A673 (cell line): Measurements from ENCODE around the gene DNAJC12.

Experiments used
- CTCF ChIP-seq: fragments of 300-800, 200-600 bp; sonication (generic); conservative IDR thresholded peaks from 2 replicates; pipeline ENCODE4 v1.5.1; 2017; ENCODE audit warnings: low read depth, mild to moderate bottlenecking, antibody characterized with exemption, low read length, moderate library complexity, mixed read lengths
- EZH2 ChIP-seq: fragments of 200-600 bp; sonication (generic); IDR thresholded peaks from 2 replicates; pipeline ENCODE4 v1.6.1; 2017; ENCODE audit warnings: borderline replicate concordance, low read depth, mild to moderate bottlenecking, mixed read lengths, antibody characterized with exemption, low read length; ENCODE audit not compliant: poor library complexity, severe bottlenecking

GRCh38 chr10:67841737-67842136 is 3.7 kb upstream of the DNAJC12 start:
- TF ChIP-seq CTCF = no peak
- no peak for TF ChIP-seq EZH2
